Neutrophil (primary cell): ENCODE data around the gene LUZP1.

Source experiments
- H3K27ac ChIP-seq: fragments of 200-600 bp; sonication (generic); 2 replicates; pipeline ENCODE4 v1.5.1; 2016; ENCODE audit warnings: mild to moderate bottlenecking, moderate library complexity
- H3K27me3 ChIP-seq: fragments of 200-600 bp; sonication (generic); 2 replicates; pipeline ENCODE4 v1.6.0; 2016; ENCODE audit warnings: mild to moderate bottlenecking
- H3K36me3 ChIP-seq: fragments of 200-600 bp; sonication (generic); 2 replicates; pipeline ENCODE4 v1.5.1; 2017
- H3K4me1 ChIP-seq, 2 experiments: fragments of 200-600 bp in 1 of 2; sonication (generic) in 1 of 2; 1 replicate in 1 of 2; 2 replicates in 1 of 2; pipeline versions ENCODE4 v1.5.1 to v1.6.1; 2013 to 2016; ENCODE audit warnings: low read depth in 1 of 2, low read length in 1 of 2, mild to moderate bottlenecking in 1 of 2, moderate library complexity in 1 of 2; ENCODE audit not compliant: control insufficient read depth in 1 of 2, insufficient read depth in 1 of 2
- H3K4me3 ChIP-seq, 2 experiments: fragments of 200-600 bp in 1 of 2; sonication (generic) in 1 of 2; 1 replicate in 1 of 2; 2 replicates in 1 of 2; pipeline ENCODE4 v1.5.1; 2013 to 2016; ENCODE audit warnings: low read depth in 1 of 2, low read length in 1 of 2, mild to moderate bottlenecking in 1 of 2, moderate library complexity in 1 of 2
- H3K9me3 ChIP-seq: fragments of 200-600 bp; sonication (generic); 2 replicates; pipeline ENCODE4 v1.5.1; 2016
- CTCF ChIP-seq: fragments of 200-600 bp; sonication (generic); IDR thresholded peaks from 2 replicates; pipeline ENCODE4 v1.5.1; 2016; ENCODE audit warnings: antibody characterized with exemption

LUZP1 gene

DNA sequence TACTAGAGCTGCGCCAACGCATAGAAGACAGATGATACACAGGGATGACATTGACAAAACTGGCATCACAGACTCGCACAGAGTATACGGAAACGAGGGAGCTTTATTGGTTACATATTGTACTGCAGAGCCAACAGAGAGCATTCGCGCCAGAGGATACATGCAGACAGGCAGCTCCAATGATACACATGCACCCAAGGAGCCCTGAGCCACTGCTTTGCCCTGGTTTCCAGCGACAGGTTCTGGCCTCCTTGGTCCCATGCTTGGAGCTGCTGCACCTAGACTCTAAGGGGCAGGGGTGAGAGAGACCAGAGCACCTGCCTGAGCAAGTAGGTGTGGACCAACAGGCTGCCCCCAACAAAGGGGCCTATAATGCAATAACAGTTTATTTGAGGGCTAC is 83.8 kb downstream of the LUZP1 start:
- no peak for TF ChIP-seq CTCF
- H3K36me3 ChIP-seq: peaks cover 66% of the 10 kb centered on the region
- H3K9me3 ChIP-seq: no peaks in the 10 kb centered on the region

DNA sequence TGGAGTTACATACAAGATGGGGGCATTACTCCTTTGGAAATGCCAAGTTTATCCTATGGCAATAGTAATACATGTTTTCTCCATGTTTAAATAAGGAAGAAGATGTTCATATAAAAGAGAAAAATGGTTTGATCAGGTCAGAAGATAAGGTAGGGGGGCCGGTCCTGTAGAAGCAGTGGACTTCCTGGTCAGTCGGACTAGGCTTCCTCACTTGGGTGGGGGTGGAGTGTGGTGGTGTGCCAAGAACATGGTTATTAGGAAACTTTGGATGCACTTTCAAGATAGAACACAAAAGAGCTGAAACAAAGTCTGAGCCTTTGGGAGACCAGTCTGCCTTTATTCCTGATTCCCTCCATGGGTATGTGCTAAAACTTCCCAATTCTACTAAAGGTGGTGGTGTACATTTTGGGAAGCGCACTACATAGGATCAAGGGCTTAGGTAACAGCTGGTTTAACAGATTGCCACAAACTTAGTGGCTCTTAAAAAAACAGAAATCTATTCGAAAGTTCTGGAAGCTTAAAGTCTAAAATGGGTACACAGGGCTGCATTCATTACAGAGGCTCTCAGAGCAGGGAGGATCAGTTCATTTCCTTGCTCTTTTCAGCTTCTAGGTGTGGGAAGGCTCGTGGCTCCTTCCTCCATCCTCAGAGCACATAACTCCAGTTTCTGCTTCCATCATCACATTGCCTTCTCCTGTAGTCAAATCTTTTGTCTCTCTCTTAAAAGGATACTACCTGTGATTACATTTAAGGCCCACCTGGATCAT is 84.8 kb downstream of the LUZP1 start:
- Histone ChIP-seq H3K36me3 (peaks cover 75% of the 10 kb centered on the region), H3K4me1 (no peaks in the 10 kb centered on the region)

More for the DNA sequence above, 83.8 kb downstream of the LUZP1 start:
- H3K27me3 ChIP-seq: no peaks in the 10 kb centered on the region
- no peak overlapping the region for H3K27ac ChIP-seq
- no peaks in the 10 kb centered on the region for H3K4me1 ChIP-seq
- H3K4me3 ChIP-seq: no peak overlapping the region

GRCh38 chr1:23081376-23081775 is 87.3 kb downstream of the LUZP1 start:
- TF ChIP-seq CTCF: no peak
- H3K36me3 ChIP-seq: peaks cover 85% of the 10 kb centered on the region

More for the DNA sequence above, 84.8 kb downstream of the LUZP1 start:
- no peaks in the 10 kb centered on the region for H3K9me3 ChIP-seq
- no peak overlapping the region for H3K27ac ChIP-seq
- no peak for TF ChIP-seq CTCF
- H3K4me3 ChIP-seq: no peak overlapping the region
- no peaks in the 10 kb centered on the region for H3K27me3 ChIP-seq

DNA sequence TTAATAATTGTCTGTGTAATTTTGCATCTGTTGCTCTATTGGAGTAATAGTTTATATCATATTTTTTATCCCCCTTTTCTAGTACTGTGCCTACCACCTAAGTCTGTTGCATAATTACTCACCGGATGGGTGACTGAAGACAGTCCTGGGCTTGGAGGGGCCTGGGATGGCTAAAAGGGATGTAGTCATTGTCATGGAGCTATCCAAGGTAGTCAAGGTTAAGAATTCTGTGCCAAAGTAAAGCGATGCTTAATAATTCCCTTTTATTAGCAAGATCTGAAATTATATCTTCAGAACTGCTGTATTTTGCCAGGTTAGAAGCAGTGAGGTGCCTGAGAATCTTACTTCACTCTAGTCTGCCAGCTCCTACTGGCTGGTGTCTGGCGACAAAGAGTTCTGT is 87.8 kb downstream of the LUZP1 start:
- no peak for TF ChIP-seq CTCF
- H3K4me3 ChIP-seq: no peak overlapping the region
- H3K36me3 ChIP-seq: peaks cover 81% of the 10 kb centered on the region
- H3K27me3 ChIP-seq: no peaks in the 10 kb centered on the region
- no peaks in the 10 kb centered on the region for H3K4me1 ChIP-seq
- H3K9me3 ChIP-seq: no peaks in the 10 kb centered on the region
- H3K27ac ChIP-seq: no peak overlapping the region

More at GRCh38 chr1:23081376-23081775, 87.3 kb downstream of the LUZP1 start:
- H3K27ac ChIP-seq: no peak overlapping the region
- no peak overlapping the region for H3K4me3 ChIP-seq
- H3K27me3 ChIP-seq: no peaks in the 10 kb centered on the region
- no peaks in the 10 kb centered on the region for H3K4me1 ChIP-seq
- H3K9me3 ChIP-seq: no peaks in the 10 kb centered on the region

GRCh38 chr1:23079025-23079424 is 89.6 kb downstream of the LUZP1 start:
- H3K27me3 ChIP-seq: no peaks in the 10 kb centered on the region
- no peaks in the 10 kb centered on the region for H3K4me1 ChIP-seq
- H3K36me3 ChIP-seq: peaks cover 63% of the 10 kb centered on the region
- TF ChIP-seq CTCF: no peak
- no peak overlapping the region for H3K27ac ChIP-seq
- H3K9me3 ChIP-seq: no peaks in the 10 kb centered on the region
- no peak overlapping the region for H3K4me3 ChIP-seq
